Keratinocyte (primary cell): Measurements from ENCODE around the gene MAML2.

Experiments used
- EZH2 ChIP-seq: IDR thresholded peaks from one replicate; pipeline ENCODE4 v1.6.1; 2012; ENCODE audit warnings: inconsistent platforms, mild to moderate bottlenecking, low read length, moderate library complexity
- TF ChIP-seq, protein P1 (sequence below), 3 experiments: IDR thresholded peaks in 1 of 3; conservative IDR thresholded peaks in 1 of 3; optimal IDR thresholded peaks in 1 of 3; 2 replicates in 2 of 3; 3 replicates in 1 of 3; pipeline versions ENCODE3 to v1.5.1; 2011; ENCODE audit warnings: low read length in 3 of 3, mild to moderate bottlenecking in 3 of 3, moderate library complexity in 2 of 3, control low read depth in 1 of 3, inconsistent platforms in 1 of 3; ENCODE audit not compliant: insufficient read depth in 2 of 3; ENCODE audit errors: extremely low read depth in 1 of 3

- no peak for TF ChIP-seq EZH2
- TF ChIP-seq, protein P1, sequence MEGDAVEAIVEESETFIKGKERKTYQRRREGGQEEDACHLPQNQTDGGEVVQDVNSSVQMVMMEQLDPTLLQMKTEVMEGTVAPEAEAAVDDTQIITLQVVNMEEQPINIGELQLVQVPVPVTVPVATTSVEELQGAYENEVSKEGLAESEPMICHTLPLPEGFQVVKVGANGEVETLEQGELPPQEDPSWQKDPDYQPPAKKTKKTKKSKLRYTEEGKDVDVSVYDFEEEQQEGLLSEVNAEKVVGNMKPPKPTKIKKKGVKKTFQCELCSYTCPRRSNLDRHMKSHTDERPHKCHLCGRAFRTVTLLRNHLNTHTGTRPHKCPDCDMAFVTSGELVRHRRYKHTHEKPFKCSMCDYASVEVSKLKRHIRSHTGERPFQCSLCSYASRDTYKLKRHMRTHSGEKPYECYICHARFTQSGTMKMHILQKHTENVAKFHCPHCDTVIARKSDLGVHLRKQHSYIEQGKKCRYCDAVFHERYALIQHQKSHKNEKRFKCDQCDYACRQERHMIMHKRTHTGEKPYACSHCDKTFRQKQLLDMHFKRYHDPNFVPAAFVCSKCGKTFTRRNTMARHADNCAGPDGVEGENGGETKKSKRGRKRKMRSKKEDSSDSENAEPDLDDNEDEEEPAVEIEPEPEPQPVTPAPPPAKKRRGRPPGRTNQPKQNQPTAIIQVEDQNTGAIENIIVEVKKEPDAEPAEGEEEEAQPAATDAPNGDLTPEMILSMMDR (optimal IDR thresholded peaks at IDR 0.05 in 1 of 3, IDR thresholded peaks at IDR 0.05 in 1 of 3, conservative IDR thresholded peaks at IDR 0.05 in 1 of 3; ENCODE audit: extremely low read depth in 1 of 3, insufficient read depth in 2 of 3, low read length in 3 of 3): no peak
These were observed 63.1 kb downstream of the MAML2 start for GRCh38 chr11:96279896-96280290.
